Measurements from ENCODE around the gene HOXB8. TPM values are rescaled to one million over a fixed set of nuclear protein-coding genes. Genes with fewer than 3 reads are reported as not detected.

The HOXB8 gene
- polyA plus RNA-seq, 3 donors = 0.76 to 8.3 (median 6.9) TPM

DNA sequence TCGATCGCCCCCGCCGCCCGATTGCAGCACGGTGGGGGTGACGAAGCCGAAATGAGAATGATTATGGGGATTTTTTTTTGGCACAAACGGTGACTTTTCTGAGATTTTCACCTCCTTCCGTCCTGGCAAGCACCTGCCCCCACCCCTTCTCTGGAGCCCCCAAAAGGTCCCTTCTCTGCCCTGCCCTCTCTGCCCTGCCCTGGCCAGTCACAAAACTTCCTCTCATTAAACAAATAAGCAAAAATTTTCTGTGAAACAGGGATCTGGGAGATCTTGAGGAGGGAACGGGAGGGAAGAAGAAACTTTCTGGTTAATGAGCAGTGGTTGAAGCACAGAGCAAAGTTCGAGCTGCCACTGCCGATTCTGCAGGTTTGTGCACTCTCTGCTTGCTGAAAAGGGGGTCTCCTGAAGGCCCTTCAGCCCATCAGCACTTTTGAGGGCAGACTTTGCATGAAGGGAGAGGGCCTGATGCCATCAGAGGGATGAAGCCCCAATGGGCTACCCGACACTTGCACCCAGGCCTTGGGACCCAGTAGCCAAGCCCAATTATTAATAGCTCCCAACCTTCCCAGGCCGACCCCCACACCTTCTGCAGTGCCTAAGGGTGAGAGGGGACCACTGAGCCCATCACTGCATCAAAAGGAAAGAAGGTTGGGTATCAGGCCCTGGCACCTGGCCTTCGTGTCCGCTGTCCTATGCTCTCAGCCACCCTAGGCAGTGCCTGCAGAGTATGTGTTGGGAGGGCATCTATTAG lies 1.0 kb upstream of the HOXB8 start:
- WGBS, 3 donors = 18 to 61% (median 46%) methylated on average over 17 of the region's 17 CpGs
- H3K27ac ChIP-seq (ENCODE audit: low read depth, low read length) = no peak overlapping the region

DNA sequence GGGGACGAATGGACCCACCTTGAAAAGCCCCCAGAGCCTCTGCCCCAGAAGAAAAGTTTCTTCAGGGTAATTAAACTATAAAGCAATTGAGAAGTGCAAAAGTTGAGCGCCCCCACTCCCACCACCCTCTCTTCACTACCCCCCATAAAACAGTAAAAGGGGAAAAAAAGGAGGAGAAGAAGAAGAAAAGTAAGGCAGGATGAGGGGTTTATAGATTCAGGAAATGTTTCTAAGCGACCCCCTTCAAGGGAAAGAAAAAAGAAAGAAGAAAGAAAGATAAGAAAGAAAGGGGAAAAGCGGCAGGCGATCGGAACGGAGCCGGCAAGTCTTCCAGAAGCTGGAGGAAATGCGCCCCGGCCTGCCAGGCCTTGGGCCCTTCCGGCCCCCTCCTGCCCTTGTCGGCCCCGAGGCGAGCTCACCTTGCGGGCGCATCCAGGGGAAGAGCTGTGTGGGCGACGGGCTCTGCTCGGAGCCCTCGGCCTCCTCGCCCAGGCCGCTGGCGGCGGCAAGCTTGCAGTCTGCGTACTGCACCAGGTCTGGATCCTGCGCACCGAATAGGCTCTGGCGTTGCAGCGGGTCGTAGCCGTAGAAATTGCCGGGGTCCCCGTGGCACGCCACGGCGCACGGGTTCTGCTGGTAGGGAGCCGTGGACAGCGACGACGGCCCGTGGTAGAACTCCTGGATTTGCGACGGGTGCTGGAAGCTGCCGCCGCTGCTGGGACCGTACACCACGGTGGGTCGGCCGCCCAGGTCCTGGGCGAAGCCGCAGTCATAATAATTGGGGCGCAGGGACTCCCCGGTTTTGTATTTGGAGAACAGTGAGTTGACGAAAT lies 1.0 kb downstream of the HOXB8 start:
- H3K27ac ChIP-seq (ENCODE audit: low read depth, low read length) = no peak overlapping the region
- WGBS, 3 donors = 6 to 14% (median 6%) methylated on average over 54 to 55 of the region's 55 CpGs

DNA sequence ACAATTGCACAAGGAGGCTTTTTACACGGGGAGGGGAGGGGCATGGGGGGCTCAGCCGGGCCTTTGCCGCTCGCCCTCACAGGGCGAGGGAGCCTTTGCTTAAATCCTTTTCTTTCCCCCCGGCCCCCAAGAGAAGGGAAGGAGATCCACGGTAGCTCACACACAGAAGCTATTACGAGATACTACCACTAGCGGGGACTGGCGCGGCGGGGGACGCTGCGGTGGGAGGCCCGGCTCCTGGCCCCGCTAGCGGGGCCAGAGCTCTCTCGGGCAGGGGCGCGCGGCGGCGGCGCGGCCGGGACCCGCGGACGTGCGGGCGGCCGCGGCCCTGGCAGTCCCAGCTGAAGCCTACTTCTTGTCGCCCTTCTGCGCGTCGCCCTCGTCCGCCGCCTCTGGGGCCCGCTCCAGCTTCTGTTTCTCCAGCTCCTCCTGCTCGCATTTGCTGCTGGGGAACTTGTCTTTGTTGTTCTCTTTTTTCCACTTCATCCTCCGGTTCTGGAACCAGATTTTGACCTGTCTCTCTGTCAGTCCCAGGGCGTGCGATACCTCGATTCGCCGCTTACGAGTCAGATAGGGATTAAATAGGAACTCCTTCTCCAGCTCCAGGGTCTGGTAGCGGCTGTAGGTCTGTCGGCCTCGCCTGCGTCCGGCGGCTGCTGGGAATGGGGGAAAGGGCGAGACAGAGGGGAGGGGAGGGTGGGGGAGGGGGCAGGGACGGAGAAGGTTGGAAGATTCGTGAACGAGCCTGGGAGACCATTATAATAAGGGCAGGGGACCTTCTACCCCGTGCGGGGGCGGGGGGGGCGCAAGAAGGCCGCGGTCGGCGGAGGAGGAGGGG lies 2.0 kb downstream of the HOXB8 start:
- no peak overlapping the region for H3K27ac ChIP-seq (ENCODE audit: low read depth, low read length)
- 1 to 2% (median 2%) methylated on average over 49 to 67 of the region's 67 CpGs for WGBS, 3 donors

- 2 to 6% (median 5%) methylated on average over 15 of the region's 15 CpGs for WGBS, 3 donors
- H3K27ac ChIP-seq (ENCODE audit: low read depth, low read length) = no peak overlapping the region
Observed at GRCh38 chr17:48612456-48612853, 2.6 kb downstream of the HOXB8 start.

GRCh38 chr17:48611681-48612455 lies 3.2 kb downstream of the HOXB8 start:
- WGBS, 3 donors = 6 to 11% (median 6%) methylated on average over 34 to 36 of the region's 36 CpGs
- H3K27ac ChIP-seq (ENCODE audit: low read depth, low read length) = no peak overlapping the region

- WGBS, 3 donors = 1 to 9% (median 2%) methylated on average over 22 of the region's 22 CpGs
- no peak overlapping the region for H3K27ac ChIP-seq (ENCODE audit: low read depth, low read length)
Observed at GRCh38 chr17:48611213-48611612, 3.9 kb downstream of the HOXB8 start.

DNA sequence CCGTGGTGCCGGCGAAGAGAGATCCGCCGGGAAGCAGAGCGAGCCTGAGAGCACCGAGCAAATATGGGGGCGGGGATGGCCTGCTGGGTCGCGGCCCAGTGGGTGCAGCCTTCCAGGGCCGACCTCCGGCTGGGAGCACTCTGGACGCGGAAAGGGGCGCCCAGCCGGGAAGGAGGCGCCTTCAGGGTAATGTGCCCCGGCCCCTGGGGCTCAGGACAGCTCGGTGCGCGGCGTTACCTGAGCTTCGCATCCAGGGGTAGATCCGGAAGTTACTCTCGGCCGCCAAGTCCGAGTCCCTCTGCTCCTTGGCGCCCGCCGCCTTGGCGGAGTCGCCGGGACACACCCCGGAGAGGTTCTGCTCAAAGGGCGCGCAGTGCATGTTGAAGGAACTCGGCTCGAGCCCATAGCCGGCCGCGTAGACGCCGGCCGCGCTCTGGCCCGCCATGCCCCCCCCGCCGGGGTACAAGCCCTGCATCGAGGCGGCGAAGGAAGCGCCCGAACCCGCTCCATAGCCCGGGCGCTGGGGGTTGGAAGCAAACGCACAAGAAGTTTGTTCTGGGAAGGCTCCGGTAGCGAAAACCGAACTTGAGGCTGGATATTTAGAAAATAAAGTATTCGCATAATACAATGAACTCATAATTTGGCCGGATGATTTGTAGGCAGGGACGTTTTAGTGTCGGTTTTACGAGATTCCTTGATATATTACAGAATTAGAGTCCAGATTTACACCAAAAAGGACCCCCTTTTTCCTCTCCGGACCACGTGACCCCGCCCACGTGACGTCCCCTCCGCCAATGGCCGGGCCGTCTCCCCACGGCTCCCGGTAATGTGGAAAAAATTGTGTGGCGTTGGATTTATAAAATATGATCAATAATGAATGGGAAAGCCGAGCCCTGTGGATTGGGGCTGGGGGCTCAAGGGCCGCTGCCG lies 4.5 kb downstream of the HOXB8 start, which contains the start of gene HOXB7:
HOXB7 (minus strand) TSS at position 736 of the 930 bp plus-strand sequence; CDS start at position 637, 99 bp downstream.
- WGBS, 3 donors = 1 to 2% (median 1%) methylated on average over 76 to 79 of the region's 79 CpGs
- H3K27ac ChIP-seq (ENCODE audit: low read depth, low read length) = no peak within 1 kb of the TSS

- no peak overlapping the region for H3K27ac ChIP-seq (ENCODE audit: low read depth, low read length)
- 3 to 11% (median 8%) methylated on average over 14 to 15 of the region's 15 CpGs for WGBS, 3 donors
Observed at GRCh38 chr17:48609759-48610281, 5.3 kb downstream of the HOXB8 start.

DNA sequence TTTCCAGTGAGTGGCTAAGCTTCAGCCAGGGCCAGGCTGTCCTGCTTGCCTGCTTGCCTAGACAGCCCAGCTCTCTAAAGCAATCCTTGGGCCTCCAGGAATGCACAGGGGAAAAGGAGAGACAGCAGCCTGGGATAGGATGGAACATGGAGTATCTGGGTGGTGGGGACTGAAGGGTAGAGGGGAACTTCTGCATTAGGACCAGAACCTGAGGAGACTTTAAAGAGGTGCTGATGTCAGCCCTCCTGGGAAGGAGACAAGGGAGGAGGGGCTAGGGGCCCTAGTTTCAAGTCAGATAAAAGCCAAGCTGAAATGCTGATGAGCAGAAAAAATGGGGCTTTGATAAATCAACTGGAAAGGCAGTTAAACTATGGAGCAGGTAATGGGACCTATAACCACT lies 6.1 kb downstream of the HOXB8 start:
- H3K27ac ChIP-seq (ENCODE audit: low read depth, low read length) = no peak overlapping the region

GRCh38 chr17:48608494-48608834 lies 6.6 kb downstream of the HOXB8 start:
- no peak overlapping the region for H3K27ac ChIP-seq (ENCODE audit: low read depth, low read length)
- 72 to 94% (median 91%) methylated on average over 1 of the region's 1 CpG for WGBS, 3 donors

DNA sequence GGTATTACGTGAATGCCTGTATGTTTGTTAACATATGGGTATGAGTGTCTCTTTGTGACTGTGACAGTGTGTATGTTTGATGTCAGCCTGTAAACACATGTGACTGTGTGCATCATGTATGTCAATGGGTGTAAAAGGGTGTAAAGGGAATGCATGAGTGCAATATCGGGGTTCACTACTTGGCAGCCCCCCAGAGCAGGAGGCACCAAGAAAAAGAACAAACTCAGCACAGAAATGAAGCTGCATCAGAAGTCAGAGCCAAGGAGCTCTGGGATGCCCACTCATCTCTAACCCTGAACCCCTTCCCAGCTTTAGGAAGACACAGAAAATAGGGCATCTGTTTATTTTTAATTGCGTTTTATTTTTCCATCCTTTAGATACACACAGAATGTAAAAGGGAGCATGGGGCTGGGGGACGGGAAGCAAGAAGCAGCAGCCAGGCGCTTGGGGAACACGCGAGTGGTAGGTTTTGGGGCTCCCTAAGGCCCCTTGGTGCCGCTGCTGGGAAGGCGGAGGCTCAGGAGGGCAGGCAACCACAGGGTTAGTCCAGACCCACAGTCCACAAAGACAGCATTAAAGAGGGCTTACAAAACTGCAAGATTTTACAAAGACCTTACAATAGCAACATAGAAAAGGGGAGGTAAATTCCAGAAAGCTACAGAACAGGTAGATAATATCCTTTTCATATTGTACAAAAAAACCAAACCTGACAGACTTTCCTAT lies 8.0 kb downstream of the HOXB8 start:
- WGBS, 3 donors = 54 to 89% (median 84%) methylated on average over 9 of the region's 9 CpGs
- H3K27ac ChIP-seq (ENCODE audit: low read depth, low read length) = no peak overlapping the region

GRCh38 chr17:48605991-48606891 lies 8.9 kb downstream of the HOXB8 start:
- 32 to 73% (median 73%) methylated on average over 41 of the region's 41 CpGs for WGBS, 3 donors
- no peak overlapping the region for H3K27ac ChIP-seq (ENCODE audit: low read depth, low read length)

GRCh38 chr17:48605409-48605919 lies 9.6 kb downstream of the HOXB8 start:
- 27 to 65% (median 55%) methylated on average over 10 of the region's 10 CpGs for WGBS, 3 donors
- H3K27ac ChIP-seq (ENCODE audit: low read depth, low read length) = no peak overlapping the region

GRCh38 chr17:48604770-48605329 lies 10.2 kb downstream of the HOXB8 start, which contains the start of gene HOXB6:
HOXB6 (minus strand) TSS chr17:48604986; CDS start chr17:48598150, 6,836 bp downstream.
- 11 to 29% (median 15%) methylated on average over 16 of the region's 16 CpGs for WGBS, 3 donors
- H3K27ac ChIP-seq (ENCODE audit: low read depth, low read length) = no peak within 1 kb of the TSS
